HEK293 (cell line): Measurements from ENCODE around the gene PMFBP1.

Experiments
- CTCF ChIA-PET: fragments of 350-600 bp; formaldehyde crosslinking; extraction: SDS; loops from one replicate; lab custom pipeline; 2021; ENCODE audit warnings: antibody characterized with exemption; lab: Yijun Ruan, JAX
- POLR2A ChIA-PET: fragments of 300-600 bp; formaldehyde crosslinking; extraction: SDS; loops from one replicate; lab custom pipeline; 2020; ENCODE audit warnings: antibody characterized with exemption, inconsistent platforms; lab: Yijun Ruan, JAX
- H3K27ac ChIP-seq: fragments of 200-500 bp; sonication (Bioruptor generic); 2 replicates; pipeline ENCODE4 v1.5.1; 2014; ENCODE audit warnings: low read depth, low read length, control low read depth, inconsistent platforms; ENCODE audit errors: extremely low read depth
- H3K36me3 ChIP-seq, 2 experiments: fragments of 200-500 bp in 1 of 2; sonication (Bioruptor generic) in 1 of 2; 1 replicate in 1 of 2; 2 replicates in 1 of 2; pipeline ENCODE4 v1.5.1; 2014 to 2017; ENCODE audit warnings: inconsistent platforms in 2 of 2, low read length in 2 of 2; ENCODE audit not compliant: control insufficient read depth in 2 of 2, insufficient read depth in 1 of 2
- H3K4me1 ChIP-seq: fragments of 200-500 bp; sonication (Bioruptor generic); 2 replicates; pipeline ENCODE4 v1.5.1; 2014; ENCODE audit warnings: mild to moderate bottlenecking, low read length, inconsistent platforms; ENCODE audit not compliant: control insufficient read depth, insufficient read depth
- H3K4me3 ChIP-seq: 2 replicates; pipeline ENCODE4 v1.5.1; 2011; ENCODE audit warnings: low read depth, mild to moderate bottlenecking, control low read depth, low read length, moderate library complexity
- H3K9me3 ChIP-seq: fragments of 200-500 bp; sonication (Bioruptor generic); 2 replicates; pipeline ENCODE4 v1.5.1; 2014; ENCODE audit warnings: low read depth, low read length, inconsistent platforms; ENCODE audit not compliant: control insufficient read depth, insufficient read depth
- HOXA7 ChIP-seq: sonication (generic); formaldehyde crosslinking; IDR thresholded peaks from 2 replicates; pipeline ENCODE4 v1.8.1; 2022; ENCODE audit warnings: missing genetic modification reagents, borderline replicate concordance
- OVOL3 ChIP-seq: fragments of 450-650 bp; formaldehyde crosslinking; IDR thresholded peaks from 2 replicates; pipeline ENCODE4 v1.5.1; 2016; ENCODE audit warnings: missing biosample characterization, missing genetic modification characterization
- PRDM1 ChIP-seq: fragments of 450-650 bp; formaldehyde crosslinking; IDR thresholded peaks from 2 replicates; pipeline ENCODE4; 2016; ENCODE audit warnings: missing biosample characterization, missing genetic modification characterization
- PRDM2 ChIP-seq: fragments of 450-650 bp; formaldehyde crosslinking; IDR thresholded peaks from 2 replicates; pipeline ENCODE4 v1.5.1; 2016; ENCODE audit warnings: missing biosample characterization, missing genetic modification characterization, borderline replicate concordance
- PRDM6 ChIP-seq: fragments of 450-650 bp; formaldehyde crosslinking; IDR thresholded peaks from 2 replicates; pipeline ENCODE4 v1.5.1; 2017; ENCODE audit warnings: missing biosample characterization, missing genetic modification characterization
- RBAK ChIP-seq: fragments of 450-650 bp; formaldehyde crosslinking; IDR thresholded peaks from 2 replicates; pipeline ENCODE4 v1.5.1; 2016; ENCODE audit warnings: missing biosample characterization, missing genetic modification characterization
- REPIN1 ChIP-seq: fragments of 450-650 bp; formaldehyde crosslinking; IDR thresholded peaks from 2 replicates; pipeline ENCODE4 v1.5.1; 2017; ENCODE audit warnings: missing biosample characterization, missing genetic modification characterization, low read depth
- SP7 ChIP-seq: fragments of 450-650 bp; formaldehyde crosslinking; IDR thresholded peaks from 2 replicates; pipeline ENCODE4 v1.5.1; 2016; ENCODE audit warnings: missing biosample characterization, missing genetic modification characterization
- ZFP3 ChIP-seq: fragments of 450-650 bp; formaldehyde crosslinking; IDR thresholded peaks from 2 replicates; pipeline ENCODE4 v1.5.1; 2016; ENCODE audit warnings: low read depth, missing biosample characterization, missing genetic modification characterization
- ZFP37 ChIP-seq: fragments of 450-650 bp; formaldehyde crosslinking; IDR thresholded peaks from 2 replicates; pipeline ENCODE4 v1.5.1; 2016; ENCODE audit warnings: missing biosample characterization, missing genetic modification characterization
- ZNF174 ChIP-seq: fragments of 450-650 bp; formaldehyde crosslinking; IDR thresholded peaks from 2 replicates; pipeline ENCODE4 v1.5.0; 2017; ENCODE audit warnings: missing biosample characterization, mild to moderate bottlenecking, missing genetic modification characterization
- ZNF280C ChIP-seq: fragments of 450-650 bp; formaldehyde crosslinking; IDR thresholded peaks from 2 replicates; pipeline ENCODE4 v1.5.1; 2016; ENCODE audit warnings: missing biosample characterization, missing genetic modification characterization
- ZNF324 ChIP-seq: fragments of 450-650 bp; formaldehyde crosslinking; IDR thresholded peaks from 2 replicates; pipeline ENCODE4 v1.5.1; 2016; ENCODE audit warnings: missing biosample characterization, missing genetic modification characterization
- ZNF530 ChIP-seq: fragments of 450-650 bp; formaldehyde crosslinking; IDR thresholded peaks from 2 replicates; pipeline ENCODE4 v1.5.1; 2016; ENCODE audit warnings: low read depth, missing biosample characterization, missing genetic modification characterization
- ZNF701 ChIP-seq: fragments of 450-650 bp; formaldehyde crosslinking; IDR thresholded peaks from 2 replicates; pipeline ENCODE4 v1.5.1; 2016; ENCODE audit warnings: missing biosample characterization, missing genetic modification characterization
- ZNF747 ChIP-seq: fragments of 450-650 bp; formaldehyde crosslinking; IDR thresholded peaks from 2 replicates; pipeline ENCODE4 v1.5.1; 2016; ENCODE audit warnings: missing biosample characterization, missing genetic modification characterization
- ZNF792 ChIP-seq: fragments of 450-650 bp; formaldehyde crosslinking; IDR thresholded peaks from 2 replicates; pipeline ENCODE4 v1.5.1; 2016; ENCODE audit warnings: missing biosample characterization, missing genetic modification characterization

Gene PMFBP1

GRCh38 chr16:72120026-72120425 is 51.9 kb downstream of the PMFBP1 start:
- ChIA-PET CTCF (interaction anchor here (1.5 kb wide), 1 partner anchor 347 kb away, joined by 3 read pairs; no protein-coding TSS in a partner anchor), POLR2A (no interaction called here)

More at GRCh38 chr16:72120026-72120425, 51.9 kb downstream of the PMFBP1 start:
- H3K4me3 ChIP-seq, result no peak overlapping the region
- H3K4me1 ChIP-seq, result no peaks in the 10 kb centered on the region
- TF ChIP-seq HOXA7 (CRISPR knock-in tag) (no peak), REPIN1 (tag by site-specific recombination) (no peak), ZNF280C (tag by site-specific recombination) (no peak), ZNF792 (tag by site-specific recombination) (no peak), PRDM2 (tag by site-specific recombination) (no peak), ZNF324 (no peak), PRDM1 (tag by site-specific recombination) (no peak), ZNF701 (tag by site-specific recombination) (no peak), SP7 (no peak), ZFP3 (no peak), RBAK (tag by site-specific recombination) (no peak), ZNF174 (tag by site-specific recombination) (no peak), ZNF747 (no peak), ZNF530 (tag by site-specific recombination) (no peak), PRDM6 (tag by site-specific recombination) (no peak), OVOL3 (no peak), ZFP37 (tag by site-specific recombination) (no peak)
- TF ChIP-seq, all 188 proteins: peak for 0
- Histone ChIP-seq H3K27ac (no peak overlapping the region), H3K36me3 (peaks cover 0 to 4% of the 10 kb centered on the region in 2 experiments; a peak in 1 of 3 replicates), H3K9me3 (no peaks in the 10 kb centered on the region)
